GM18498 (cell line): ENCODE results near the gene ZNF354C.
"Not testable (repeated sequence)": the region's sequence is repeated elsewhere in the genome, so short reads cannot be mapped to it uniquely, and the experiment has no call there.

Source experiments
- ATAC-seq: cut with Tn5 transposase; IDR thresholded peaks from one replicate; pipeline ENCODE4 v1.9.1; 2021; ENCODE audit warnings: mild to moderate bottlenecking, moderate library complexity; ENCODE audit not compliant: unreplicated experiment

The ZNF354C gene

GRCh38 chr5:179060116-179061008, at the start of gene ZNF354C:
ZNF354C (plus strand) TSS chr5:179060373; CDS start chr5:179062069, 1,696 bp downstream.
- ATAC-seq, result peak; percentile 91

GRCh38 chr5:179023528-179024189, 36.5 kb upstream of the ZNF354C start, which contains the start of gene ZNF879:
ZNF879 (plus strand) TSS chr5:179023804; CDS start chr5:179025005, 1,201 bp downstream.
- peak; percentile 87 for ATAC-seq

- ATAC-seq, result no peak
Measured at GRCh38 chr5:179033004-179033580, 27.1 kb upstream of the ZNF354C start.

GRCh38 chr5:179044765-179045164, 15.4 kb upstream of the ZNF354C start:
- ATAC-seq, result no peak

- ATAC-seq, result no peak
Measured at GRCh38 chr5:179051784-179052183, 8.4 kb upstream of the ZNF354C start.

GRCh38 chr5:179054036-179054785, 6.0 kb upstream of the ZNF354C start:
- ATAC-seq, result no peak

GRCh38 chr5:179054876-179055275, 5.3 kb upstream of the ZNF354C start:
- no peak for ATAC-seq

GRCh38 chr5:179055436-179055835, 4.7 kb upstream of the ZNF354C start:
- no peak for ATAC-seq

GRCh38 chr5:179055841-179056240, 4.3 kb upstream of the ZNF354C start:
- ATAC-seq, result no peak

- no peak for ATAC-seq
Measured at GRCh38 chr5:179061025-179061424, 852 bp downstream of the ZNF354C start.

GRCh38 chr5:179065703-179066102, 5.5 kb downstream of the ZNF354C start:
- ATAC-seq, result no peak

- no peak for ATAC-seq
Measured at GRCh38 chr5:179079165-179079987, 19.2 kb downstream of the ZNF354C start.

GRCh38 chr5:179080724-179081123, 20.6 kb downstream of the ZNF354C start:
- ATAC-seq, result no peak

GRCh38 chr5:179089502-179089901, 29.3 kb downstream of the ZNF354C start:
- ATAC-seq, result no peak

- ATAC-seq, result not testable (repeated sequence)
Measured at GRCh38 chr5:179101282-179101681, 41.1 kb downstream of the ZNF354C start.

GRCh38 chr5:179110528-179110927, 50.4 kb downstream of the ZNF354C start:
- no peak for ATAC-seq

GRCh38 chr5:179111267-179112207, 51.4 kb downstream of the ZNF354C start:
- no peak for ATAC-seq

GRCh38 chr5:179112469-179113142, 52.4 kb downstream of the ZNF354C start:
- no peak for ATAC-seq
